Liver (tissue), 2 donors: ENCODE measurements around the gene MICAL2.

ENCODE experiments used
- JUND ChIP-seq, 2 donors: IDR thresholded peaks; 2 replicates each; pipeline ENCODE4 v1.6.1; 2016; ENCODE audit warnings: antibody characterized with exemption in 2 of 2
- RAD21 ChIP-seq, 2 donors: IDR thresholded peaks; 2 replicates each; pipeline ENCODE4 v1.6.1; 2016; ENCODE audit warnings: antibody characterized with exemption in 2 of 2, mild to moderate bottlenecking in 2 of 2
- TAF1 ChIP-seq: conservative IDR thresholded peaks from 2 replicates; pipeline ENCODE4 v1.6.1; 2016; ENCODE audit warnings: antibody characterized with exemption, mild to moderate bottlenecking
- donor health status: healthy.

- TF ChIP-seq JUND (IDR thresholded peaks at IDR 0.05) (no peak), TAF1 (no peak), RAD21 (IDR thresholded peaks at IDR 0.05) (no peak)
Measured at GRCh38 chr11:12192794-12193514, 82.6 kb downstream of the MICAL2 start.
